ENCODE measurements around the gene KCNH4.

KCNH4 gene

DNA sequence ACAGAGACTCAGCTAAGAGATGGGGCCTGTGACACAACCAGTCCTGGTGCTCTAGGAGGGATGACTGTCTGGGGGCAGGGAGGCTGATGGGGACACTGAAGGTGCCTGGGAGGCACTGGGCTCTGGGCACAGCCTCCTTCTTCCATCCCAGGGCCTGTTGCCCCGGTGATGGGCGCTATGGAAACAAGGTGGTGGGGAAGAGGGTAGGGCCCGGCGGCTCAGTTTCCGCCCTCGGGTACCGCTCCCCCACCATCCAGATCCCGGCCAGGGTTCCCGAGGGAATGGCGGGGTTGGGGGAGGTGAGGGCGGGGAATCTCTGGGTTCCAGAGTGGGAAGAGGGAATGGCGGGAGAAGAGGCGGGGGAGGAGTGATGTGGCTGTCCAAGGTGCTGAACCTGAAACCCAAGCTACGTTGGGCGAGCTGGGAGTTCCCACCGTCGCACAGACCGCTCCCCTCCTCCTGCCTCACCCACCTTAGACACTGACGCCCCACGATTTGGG, 981 bp downstream of the KCNH4 start:
- CTCF ChIA-PET, result interaction anchor here (0.5 to 1.1 kb wide), 2 partner anchors 134 to 159 kb away, joined by 3 read pairs; no protein-coding TSS in a partner anchor
- peak; percentile 67 for DNase-seq (ENCODE audit: low spot score)
- no peak overlapping the region for H3K27ac ChIP-seq
- POLR2A ChIA-PET (ENCODE audit: low non-redundant PET), result no interaction called here
- TF ChIP-seq, protein P1, sequence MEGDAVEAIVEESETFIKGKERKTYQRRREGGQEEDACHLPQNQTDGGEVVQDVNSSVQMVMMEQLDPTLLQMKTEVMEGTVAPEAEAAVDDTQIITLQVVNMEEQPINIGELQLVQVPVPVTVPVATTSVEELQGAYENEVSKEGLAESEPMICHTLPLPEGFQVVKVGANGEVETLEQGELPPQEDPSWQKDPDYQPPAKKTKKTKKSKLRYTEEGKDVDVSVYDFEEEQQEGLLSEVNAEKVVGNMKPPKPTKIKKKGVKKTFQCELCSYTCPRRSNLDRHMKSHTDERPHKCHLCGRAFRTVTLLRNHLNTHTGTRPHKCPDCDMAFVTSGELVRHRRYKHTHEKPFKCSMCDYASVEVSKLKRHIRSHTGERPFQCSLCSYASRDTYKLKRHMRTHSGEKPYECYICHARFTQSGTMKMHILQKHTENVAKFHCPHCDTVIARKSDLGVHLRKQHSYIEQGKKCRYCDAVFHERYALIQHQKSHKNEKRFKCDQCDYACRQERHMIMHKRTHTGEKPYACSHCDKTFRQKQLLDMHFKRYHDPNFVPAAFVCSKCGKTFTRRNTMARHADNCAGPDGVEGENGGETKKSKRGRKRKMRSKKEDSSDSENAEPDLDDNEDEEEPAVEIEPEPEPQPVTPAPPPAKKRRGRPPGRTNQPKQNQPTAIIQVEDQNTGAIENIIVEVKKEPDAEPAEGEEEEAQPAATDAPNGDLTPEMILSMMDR (conservative IDR thresholded peaks at IDR 0.05; ENCODE audit: low read depth), result no peak

GRCh38 chr17:42179335-42179734, 1.6 kb downstream of the KCNH4 start:
- DNase-seq (ENCODE audit: low spot score), result no peak
- ChIA-PET CTCF (interaction anchor here (0.5 kb wide), 1 partner anchor 159 kb away, joined by 3 read pairs; no protein-coding TSS in a partner anchor), POLR2A (ENCODE audit: low non-redundant PET) (no interaction called here)
- TF ChIP-seq, protein P1 (conservative IDR thresholded peaks at IDR 0.05; ENCODE audit: low read depth), result no peak
- H3K27ac ChIP-seq, result no peak overlapping the region

GRCh38 chr17:42178817-42179216, 2.1 kb downstream of the KCNH4 start:
- ChIA-PET CTCF (no interaction called here), POLR2A (ENCODE audit: low non-redundant PET) (no interaction called here)
- TF ChIP-seq, protein P1 (conservative IDR thresholded peaks at IDR 0.05; ENCODE audit: low read depth), result no peak
- H3K27ac ChIP-seq, result no peak overlapping the region
- DNase-seq (ENCODE audit: low spot score), result no peak

GRCh38 chr17:42177684-42178083, 3.3 kb downstream of the KCNH4 start:
- H3K27ac ChIP-seq, result no peak overlapping the region
- POLR2A ChIA-PET (ENCODE audit: low non-redundant PET), result no interaction called here
- DNase-seq (ENCODE audit: low spot score), result peak; percentile 30
- CTCF ChIA-PET, result no interaction called here
- TF ChIP-seq, protein P1 (conservative IDR thresholded peaks at IDR 0.05; ENCODE audit: low read depth), result no peak

- ChIA-PET CTCF (no interaction called here), POLR2A (ENCODE audit: low non-redundant PET) (no interaction called here)
- no peak for DNase-seq (ENCODE audit: low spot score)
These were observed 6.7 kb downstream of the KCNH4 start for GRCh38 chr17:42174126-42174783.

GRCh38 chr17:42171831-42172230, 9.1 kb downstream of the KCNH4 start:
- POLR2A ChIA-PET (ENCODE audit: low non-redundant PET), result interaction anchor here (0.7 to 0.8 kb wide), 2 partner anchors 10 to 51 kb away, joined by 3 to 12 read pairs; no protein-coding TSS in a partner anchor
- TF ChIP-seq, protein P1 (conservative IDR thresholded peaks at IDR 0.05; ENCODE audit: low read depth), result no peak
- CTCF ChIA-PET, result interaction anchor here (0.6 to 0.7 kb wide), 3 partner anchors 95 to 1283 kb away, joined by 3 to 7 read pairs (median 3); no protein-coding TSS in a partner anchor
- DNase-seq (ENCODE audit: low spot score), result peak; percentile 54
- no peak overlapping the region for H3K27ac ChIP-seq

More at GRCh38 chr17:42174126-42174783, 6.7 kb downstream of the KCNH4 start:
- H3K27ac ChIP-seq, result no peak overlapping the region
- TF ChIP-seq, protein P1 (conservative IDR thresholded peaks at IDR 0.05; ENCODE audit: low read depth), result no peak
